B cell (primary cell): ENCODE results near the gene NFAT5.

Experiments used
- EZH2 ChIP-seq: IDR thresholded peaks from 2 replicates; pipeline ENCODE4 v1.6.1; 2012; ENCODE audit warnings: borderline replicate concordance, low read depth, mild to moderate bottlenecking, moderate library complexity, low read length; ENCODE audit not compliant: insufficient read depth, poor library complexity, severe bottlenecking
- TF ChIP-seq, protein P1 (sequence below): fragments of 200-600 bp; IDR thresholded peaks from one replicate; pipeline ENCODE4 v1.8.0; 2022; ENCODE audit warnings: antibody characterized with exemption, mild to moderate bottlenecking

DNA sequence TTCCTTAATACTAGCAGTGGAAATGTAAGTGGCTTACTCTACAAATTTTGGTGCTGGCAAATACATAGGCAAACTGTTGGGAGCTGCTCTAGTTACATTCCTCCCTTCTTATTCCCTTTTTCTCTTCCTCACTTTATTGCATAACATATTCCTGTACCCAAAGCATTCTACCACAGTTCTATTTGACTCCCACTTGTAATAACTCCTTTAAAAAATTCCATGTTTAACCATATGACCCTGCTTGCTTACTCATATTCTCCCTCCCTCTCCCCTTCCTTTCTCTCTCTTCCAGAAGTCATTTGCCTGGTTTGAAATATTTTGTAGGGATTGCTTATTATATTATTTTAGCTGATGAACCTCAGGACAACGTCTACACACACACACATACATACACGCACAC, 137.9 kb downstream of the NFAT5 start:
- TF ChIP-seq, protein P1, sequence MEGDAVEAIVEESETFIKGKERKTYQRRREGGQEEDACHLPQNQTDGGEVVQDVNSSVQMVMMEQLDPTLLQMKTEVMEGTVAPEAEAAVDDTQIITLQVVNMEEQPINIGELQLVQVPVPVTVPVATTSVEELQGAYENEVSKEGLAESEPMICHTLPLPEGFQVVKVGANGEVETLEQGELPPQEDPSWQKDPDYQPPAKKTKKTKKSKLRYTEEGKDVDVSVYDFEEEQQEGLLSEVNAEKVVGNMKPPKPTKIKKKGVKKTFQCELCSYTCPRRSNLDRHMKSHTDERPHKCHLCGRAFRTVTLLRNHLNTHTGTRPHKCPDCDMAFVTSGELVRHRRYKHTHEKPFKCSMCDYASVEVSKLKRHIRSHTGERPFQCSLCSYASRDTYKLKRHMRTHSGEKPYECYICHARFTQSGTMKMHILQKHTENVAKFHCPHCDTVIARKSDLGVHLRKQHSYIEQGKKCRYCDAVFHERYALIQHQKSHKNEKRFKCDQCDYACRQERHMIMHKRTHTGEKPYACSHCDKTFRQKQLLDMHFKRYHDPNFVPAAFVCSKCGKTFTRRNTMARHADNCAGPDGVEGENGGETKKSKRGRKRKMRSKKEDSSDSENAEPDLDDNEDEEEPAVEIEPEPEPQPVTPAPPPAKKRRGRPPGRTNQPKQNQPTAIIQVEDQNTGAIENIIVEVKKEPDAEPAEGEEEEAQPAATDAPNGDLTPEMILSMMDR = no peak
- no peak for TF ChIP-seq EZH2
